NCI-H510A treated with DMSO at 0.1 percent for 48 hours (cell line): ENCODE results near the gene ZSWIM4.
"Not testable (repeated sequence)": the region's sequence is repeated elsewhere in the genome, so short reads cannot be mapped to it uniquely, and the experiment has no call there.

ENCODE experiments used
- DNase-seq: peaks from one replicate; lab custom pipeline; 2025; lab: John Stamatoyannopoulos, UW

Gene ZSWIM4

GRCh38 chr19:13778398-13778797 is 16.8 kb upstream of the ZSWIM4 start:
- DNase-seq = no peak

GRCh38 chr19:13778847-13779246 is 16.4 kb upstream of the ZSWIM4 start:
- DNase-seq = no peak

- not testable (repeated sequence) for DNase-seq
Observed at GRCh38 chr19:13779794-13780193, 15.4 kb upstream of the ZSWIM4 start.

- peak; percentile 66 for DNase-seq
Observed at GRCh38 chr19:13781547-13781946, 13.7 kb upstream of the ZSWIM4 start.

GRCh38 chr19:13782537-13782936 is 12.7 kb upstream of the ZSWIM4 start:
- DNase-seq = no peak

- no peak for DNase-seq
Observed at GRCh38 chr19:13783565-13784500, 11.4 kb upstream of the ZSWIM4 start.

- DNase-seq = peak; percentile 16
Observed at GRCh38 chr19:13784731-13785452, 10.4 kb upstream of the ZSWIM4 start.

- no peak for DNase-seq
Observed at GRCh38 chr19:13788991-13789390, 6.3 kb upstream of the ZSWIM4 start.

GRCh38 chr19:13790354-13790753 is 4.9 kb upstream of the ZSWIM4 start:
- DNase-seq = no peak

- not testable (repeated sequence) for DNase-seq
Observed at GRCh38 chr19:13793317-13793716, 1.9 kb upstream of the ZSWIM4 start.

- no peak for DNase-seq
Observed at GRCh38 chr19:13794398-13794756, 866 bp upstream of the ZSWIM4 start.

- DNase-seq = no peak
Observed at GRCh38 chr19:13795595-13796300, 505 bp downstream of the ZSWIM4 start.

GRCh38 chr19:13796301-13797057 is 1.2 kb downstream of the ZSWIM4 start:
- DNase-seq = no peak

- DNase-seq = no peak
Observed at GRCh38 chr19:13797058-13797440, 1.8 kb downstream of the ZSWIM4 start.

- no peak for DNase-seq
Observed at GRCh38 chr19:13797870-13798269, 2.6 kb downstream of the ZSWIM4 start.

GRCh38 chr19:13799669-13800068 is 4.4 kb downstream of the ZSWIM4 start:
- DNase-seq = no peak

GRCh38 chr19:13803038-13803437 is 7.8 kb downstream of the ZSWIM4 start:
- DNase-seq = no peak

- no peak for DNase-seq
Observed at GRCh38 chr19:13804830-13805683, 9.8 kb downstream of the ZSWIM4 start.

GRCh38 chr19:13806728-13807127 is 11.5 kb downstream of the ZSWIM4 start:
- no peak for DNase-seq

GRCh38 chr19:13807421-13808021 is 12.3 kb downstream of the ZSWIM4 start:
- no peak for DNase-seq
